Measurements from ENCODE around the gene SIM2.

The SIM2 gene

DNA sequence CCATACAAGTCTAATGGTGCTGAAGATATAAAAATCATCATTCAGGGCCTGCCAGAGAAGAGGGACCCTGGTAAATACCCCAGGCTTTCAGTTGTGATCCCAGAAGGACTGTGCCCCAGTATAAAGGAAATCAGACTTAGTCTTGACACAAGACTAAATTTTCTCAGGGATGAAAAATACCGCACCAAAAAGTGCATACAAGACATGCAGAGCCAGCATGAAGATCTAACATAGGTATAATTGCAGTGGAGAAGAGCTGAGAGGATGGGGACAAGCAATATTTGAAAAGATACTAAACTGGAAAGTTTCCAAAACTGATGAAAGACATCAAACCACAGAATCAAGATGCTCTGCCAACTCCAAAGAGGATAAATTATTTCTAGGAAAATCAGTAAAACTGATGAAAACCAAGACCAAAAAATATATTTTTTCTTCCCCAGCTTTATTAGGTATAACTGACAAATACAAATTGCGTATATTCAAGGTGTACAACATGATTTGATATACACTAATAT is 17.7 kb upstream of the SIM2 start:
- CTCF ChIA-PET, result no interaction called here
- no peak for DNase-seq (ENCODE audit: extremely low spot score)
- TF ChIP-seq SUZ12 (IDR thresholded peaks at IDR 0.05), result no peak
- no peak for TF ChIP-seq L3MBTL2 (conservative IDR thresholded peaks at IDR 0.05)
- TF ChIP-seq LEF1 (IDR thresholded peaks at IDR 0.05; ENCODE audit: borderline replicate concordance), result no peak
- no peak for TF ChIP-seq FOXM1 (IDR thresholded peaks at IDR 0.05; ENCODE audit: borderline replicate concordance)
- no peak for TF ChIP-seq SP1 (IDR thresholded peaks at IDR 0.05)
- TF ChIP-seq ELF4 (IDR thresholded peaks at IDR 0.05), result no peak
- no peak for TF ChIP-seq ZNF384 (IDR thresholded peaks at IDR 0.05)
- TF ChIP-seq NFRKB (IDR thresholded peaks at IDR 0.05), result no peak
- no peak for TF ChIP-seq CTBP1 (IDR thresholded peaks at IDR 0.05; ENCODE audit: borderline replicate concordance)
- no peak for TF ChIP-seq ARNT (IDR thresholded peaks at IDR 0.05)
- no peak for TF ChIP-seq HDGF (IDR thresholded peaks at IDR 0.05; ENCODE audit: borderline replicate concordance)
- TF ChIP-seq FOXK2 (IDR thresholded peaks at IDR 0.05), result no peak
- TF ChIP-seq, protein P1, sequence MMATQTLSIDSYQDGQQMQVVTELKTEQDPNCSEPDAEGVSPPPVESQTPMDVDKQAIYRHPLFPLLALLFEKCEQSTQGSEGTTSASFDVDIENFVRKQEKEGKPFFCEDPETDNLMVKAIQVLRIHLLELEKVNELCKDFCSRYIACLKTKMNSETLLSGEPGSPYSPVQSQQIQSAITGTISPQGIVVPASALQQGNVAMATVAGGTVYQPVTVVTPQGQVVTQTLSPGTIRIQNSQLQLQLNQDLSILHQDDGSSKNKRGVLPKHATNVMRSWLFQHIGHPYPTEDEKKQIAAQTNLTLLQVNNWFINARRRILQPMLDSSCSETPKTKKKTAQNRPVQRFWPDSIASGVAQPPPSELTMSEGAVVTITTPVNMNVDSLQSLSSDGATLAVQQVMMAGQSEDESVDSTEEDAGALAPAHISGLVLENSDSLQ (IDR thresholded peaks at IDR 0.05), result no peak
- TF ChIP-seq TARDBP (IDR thresholded peaks at IDR 0.05), result no peak
- TF ChIP-seq FOXA1 (IDR thresholded peaks at IDR 0.05), result no peak
- no peak for TF ChIP-seq BHLHE40 (IDR thresholded peaks at IDR 0.05; ENCODE audit: borderline replicate concordance)
- POLR2A ChIA-PET, result no interaction called here

GRCh38 chr21:36684957-36685714 is 13.8 kb upstream of the SIM2 start:
- TF ChIP-seq ELF4 (IDR thresholded peaks at IDR 0.05) (no peak), TARDBP (IDR thresholded peaks at IDR 0.05) (no peak), SUZ12 (IDR thresholded peaks at IDR 0.05) (no peak), HDGF (IDR thresholded peaks at IDR 0.05; ENCODE audit: borderline replicate concordance) (no peak), LEF1 (IDR thresholded peaks at IDR 0.05; ENCODE audit: borderline replicate concordance) (no peak), FOXK2 (IDR thresholded peaks at IDR 0.05) (no peak), BHLHE40 (IDR thresholded peaks at IDR 0.05; ENCODE audit: borderline replicate concordance) (no peak), FOXA1 (IDR thresholded peaks at IDR 0.05) (no peak), L3MBTL2 (conservative IDR thresholded peaks at IDR 0.05) (no peak), ARNT (IDR thresholded peaks at IDR 0.05) (no peak)
- TF ChIP-seq, protein P1 (IDR thresholded peaks at IDR 0.05), result no peak
- ChIA-PET CTCF (interaction anchor here (0.6 to 1.1 kb wide), 2 partner anchors 23 to 97 kb away, joined by 3 to 4 read pairs; no protein-coding TSS in a partner anchor), POLR2A (no interaction called here)
- no peak for DNase-seq (ENCODE audit: extremely low spot score)

DNA sequence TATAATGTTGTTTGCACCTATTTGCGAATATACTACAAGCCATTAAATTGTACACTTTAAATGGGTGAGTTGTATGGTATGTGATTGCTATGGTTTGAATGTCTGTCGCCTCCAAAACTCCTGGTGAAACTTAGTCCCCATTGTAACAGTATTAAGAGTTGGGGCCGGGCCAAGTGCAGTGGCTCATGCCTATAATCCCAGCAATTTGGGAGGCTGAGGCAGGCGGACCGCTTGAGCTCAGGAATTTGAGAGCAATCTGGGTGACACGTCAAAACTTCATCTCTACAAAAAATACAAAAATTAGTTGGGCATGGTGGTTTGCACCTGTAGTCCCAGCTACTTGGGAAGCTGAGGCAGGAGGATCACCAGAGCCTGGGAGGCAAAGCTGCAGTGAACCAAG is 12.0 kb upstream of the SIM2 start:
- TF ChIP-seq BHLHE40 (IDR thresholded peaks at IDR 0.05; ENCODE audit: borderline replicate concordance) (no peak), ELF4 (IDR thresholded peaks at IDR 0.05) (no peak), HDGF (IDR thresholded peaks at IDR 0.05; ENCODE audit: borderline replicate concordance) (no peak), L3MBTL2 (conservative IDR thresholded peaks at IDR 0.05) (no peak), CTBP1 (IDR thresholded peaks at IDR 0.05; ENCODE audit: borderline replicate concordance) (no peak), TARDBP (IDR thresholded peaks at IDR 0.05) (no peak), SUZ12 (IDR thresholded peaks at IDR 0.05) (no peak), FOXA1 (IDR thresholded peaks at IDR 0.05) (no peak), ARNT (IDR thresholded peaks at IDR 0.05) (no peak), SP1 (IDR thresholded peaks at IDR 0.05) (no peak), FOXK2 (IDR thresholded peaks at IDR 0.05) (no peak), LEF1 (IDR thresholded peaks at IDR 0.05; ENCODE audit: borderline replicate concordance) (no peak), NFRKB (IDR thresholded peaks at IDR 0.05) (no peak), FOXM1 (IDR thresholded peaks at IDR 0.05; ENCODE audit: borderline replicate concordance) (no peak), ZNF384 (IDR thresholded peaks at IDR 0.05) (no peak)
- TF ChIP-seq, protein P1 (IDR thresholded peaks at IDR 0.05), result no peak
- no peak for DNase-seq (ENCODE audit: extremely low spot score)
- ChIA-PET CTCF (interaction anchor here (0.7 kb wide), 1 partner anchor 45 kb away, joined by 6 read pairs; no protein-coding TSS in a partner anchor), POLR2A (no interaction called here)

- no peak for DNase-seq (ENCODE audit: extremely low spot score)
- ChIA-PET POLR2A (interaction anchor here (1.1 kb wide), 1 partner anchor 11 kb away, joined by 3 read pairs; no protein-coding TSS in a partner anchor), CTCF (interaction anchor here (0.6 kb wide), 1 partner anchor 147 kb away, joined by 3 read pairs; no protein-coding TSS in a partner anchor)
- TF ChIP-seq ELF4 (IDR thresholded peaks at IDR 0.05), result no peak
- TF ChIP-seq SP1 (IDR thresholded peaks at IDR 0.05), result no peak
- no peak for TF ChIP-seq FOXM1 (IDR thresholded peaks at IDR 0.05; ENCODE audit: borderline replicate concordance)
- no peak for TF ChIP-seq L3MBTL2 (conservative IDR thresholded peaks at IDR 0.05)
- no peak for TF ChIP-seq FOXA1 (IDR thresholded peaks at IDR 0.05)
- TF ChIP-seq ZNF384 (IDR thresholded peaks at IDR 0.05), result no peak
- no peak for TF ChIP-seq BHLHE40 (IDR thresholded peaks at IDR 0.05; ENCODE audit: borderline replicate concordance)
- TF ChIP-seq NFRKB (IDR thresholded peaks at IDR 0.05), result no peak
- TF ChIP-seq ARNT (IDR thresholded peaks at IDR 0.05), result no peak
- TF ChIP-seq FOXK2 (IDR thresholded peaks at IDR 0.05), result no peak
- no peak for TF ChIP-seq LEF1 (IDR thresholded peaks at IDR 0.05; ENCODE audit: borderline replicate concordance)
- no peak for TF ChIP-seq SUZ12 (IDR thresholded peaks at IDR 0.05)
- TF ChIP-seq, protein P1 (IDR thresholded peaks at IDR 0.05), result no peak
- no peak for TF ChIP-seq CTBP1 (IDR thresholded peaks at IDR 0.05; ENCODE audit: borderline replicate concordance)
Measured at GRCh38 chr21:36688324-36688723, 10.6 kb upstream of the SIM2 start.

DNA sequence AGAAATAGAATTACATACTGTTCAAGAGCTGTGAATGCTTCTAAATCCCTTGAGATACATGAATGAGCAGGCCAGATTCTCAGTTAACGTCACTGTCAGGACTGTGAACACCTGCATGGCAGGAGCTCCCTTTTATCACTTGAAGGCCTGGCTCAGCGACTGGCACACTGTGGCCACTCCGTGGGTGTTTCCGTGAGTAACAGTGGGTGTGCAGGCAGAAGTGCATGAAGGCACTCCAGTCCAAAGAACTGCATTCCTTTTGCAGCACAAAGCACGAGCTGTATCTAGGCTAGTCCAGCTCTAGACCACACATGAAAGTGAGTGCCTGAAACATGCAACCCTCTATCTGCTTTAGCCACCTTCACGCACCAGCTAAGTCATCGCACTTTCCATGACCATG is 9.6 kb upstream of the SIM2 start:
- TF ChIP-seq SP1 (IDR thresholded peaks at IDR 0.05) (no peak), HDGF (IDR thresholded peaks at IDR 0.05; ENCODE audit: borderline replicate concordance) (no peak), ELF4 (IDR thresholded peaks at IDR 0.05) (no peak), ARNT (IDR thresholded peaks at IDR 0.05) (no peak), ZNF384 (IDR thresholded peaks at IDR 0.05) (no peak), L3MBTL2 (conservative IDR thresholded peaks at IDR 0.05) (no peak), CTBP1 (IDR thresholded peaks at IDR 0.05; ENCODE audit: borderline replicate concordance) (no peak), FOXK2 (IDR thresholded peaks at IDR 0.05) (no peak), NFRKB (IDR thresholded peaks at IDR 0.05) (no peak), TARDBP (IDR thresholded peaks at IDR 0.05) (no peak), BHLHE40 (IDR thresholded peaks at IDR 0.05; ENCODE audit: borderline replicate concordance) (no peak), FOXM1 (IDR thresholded peaks at IDR 0.05; ENCODE audit: borderline replicate concordance) (no peak), SUZ12 (IDR thresholded peaks at IDR 0.05) (no peak), FOXA1 (IDR thresholded peaks at IDR 0.05) (no peak), LEF1 (IDR thresholded peaks at IDR 0.05; ENCODE audit: borderline replicate concordance) (no peak)
- TF ChIP-seq, protein P1 (IDR thresholded peaks at IDR 0.05), result no peak
- CTCF ChIA-PET, result interaction anchor here (0.9 to 1.2 kb wide), 2 partner anchors 59 to 165 kb away, joined by 3 to 4 read pairs; no protein-coding TSS in a partner anchor
- POLR2A ChIA-PET, result interaction anchor here (1.1 kb wide), 1 partner anchor 10 kb away, joined by 3 read pairs; no protein-coding TSS in a partner anchor
- no peak for DNase-seq (ENCODE audit: extremely low spot score)

Measured in HEK293T (cell line).